ENCODE measurements around the gene PAPSS2. TPM values are rescaled to one million over a fixed set of nuclear protein-coding genes. Genes with fewer than 3 reads are reported as not detected.
"Not testable (repeated sequence)": the region's sequence is repeated elsewhere in the genome, so short reads cannot be mapped to it uniquely, and the experiment has no call there.

Gene PAPSS2
- total RNA-seq, 2 donors from 2014 or later = 15.7 to 20.2 TPM

- no peak for TF ChIP-seq CTCF (conservative IDR thresholded peaks at IDR 0.05)
- Histone ChIP-seq H3K9me3 (ENCODE audit: control insufficient read depth, low read length) (peaks cover 10% of the 10 kb centered on the region), H3K4me3 (ENCODE audit: low read length) (no peak overlapping the region), H3K4me1 (ENCODE audit: control insufficient read depth, insufficient read depth, low read length) (peaks cover 17% of the 10 kb centered on the region), H3K36me3 (ENCODE audit: control insufficient read depth, insufficient read depth, low read length) (no peaks in the 10 kb centered on the region), H3K27me3 (ENCODE audit: control insufficient read depth, insufficient read depth, low read length, poor library complexity, severe bottlenecking) (no peaks in the 10 kb centered on the region), H3K9ac (ENCODE audit: extremely low read depth, low read length, poor library complexity, severe bottlenecking) (no peak overlapping the region), H3K27ac (ENCODE audit: low read depth, low read length) (no peak overlapping the region)
- Mint-ChIP-seq H3K36me3 (ENCODE audit: low read depth) (no peaks in the 10 kb centered on the region), H3K4me3 (no peak overlapping the region), H3K27me3 (ENCODE audit: insufficient read depth) (no peaks in the 10 kb centered on the region), H3K4me1 (peaks cover 27% of the 10 kb centered on the region), H3K27ac (no peak overlapping the region), H3K9me3 (no peaks in the 10 kb centered on the region)
- DNase-seq = no peak
Observed at GRCh38 chr10:87642988-87643387, 16.7 kb upstream of the PAPSS2 start.

DNA sequence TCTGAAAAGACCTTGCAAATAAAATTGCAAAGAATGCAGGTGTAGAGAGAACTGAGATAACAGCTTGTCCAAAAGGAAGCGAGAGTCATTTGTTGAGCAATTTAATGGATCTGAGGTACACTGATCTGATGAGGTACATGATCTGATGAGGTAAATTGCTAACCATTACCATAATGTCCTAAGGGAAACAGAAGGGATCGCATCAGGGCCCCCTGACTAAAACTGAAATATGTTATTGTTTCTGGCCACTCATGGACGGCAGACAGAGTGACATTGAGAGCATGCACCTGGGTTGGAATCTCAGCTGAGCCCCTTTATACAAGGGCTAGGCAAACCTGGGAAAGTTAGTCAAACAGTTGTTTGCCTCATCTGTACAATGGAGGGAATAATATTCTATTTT, 15.8 kb upstream of the PAPSS2 start:
- Mint-ChIP-seq H3K36me3 (ENCODE audit: low read depth) (no peaks in the 10 kb centered on the region), H3K9me3 (no peaks in the 10 kb centered on the region), H3K27ac (no peak overlapping the region), H3K4me1 (peaks cover 20% of the 10 kb centered on the region), H3K4me3 (no peak overlapping the region), H3K27me3 (ENCODE audit: insufficient read depth) (no peaks in the 10 kb centered on the region)
- no peaks in the 10 kb centered on the region for H3K36me3 ChIP-seq (ENCODE audit: control insufficient read depth, insufficient read depth, low read length)
- H3K9ac ChIP-seq (ENCODE audit: extremely low read depth, low read length, poor library complexity, severe bottlenecking) = no peak overlapping the region
- H3K9me3 ChIP-seq (ENCODE audit: control insufficient read depth, low read length) = peaks cover 10% of the 10 kb centered on the region
- no peak for TF ChIP-seq CTCF (conservative IDR thresholded peaks at IDR 0.05)
- peaks cover 17% of the 10 kb centered on the region for H3K4me1 ChIP-seq (ENCODE audit: control insufficient read depth, insufficient read depth, low read length)
- H3K27me3 ChIP-seq (ENCODE audit: control insufficient read depth, insufficient read depth, low read length, poor library complexity, severe bottlenecking) = no peaks in the 10 kb centered on the region
- 93 to 94% methylated on average over 3 of the region's 3 CpGs for WGBS, 2 experiments (ENCODE audit: insufficient coverage in 1 of 2, insufficient read length in 1 of 2)
- no peak overlapping the region for H3K4me3 ChIP-seq (ENCODE audit: low read length)
- no peak for DNase-seq
- H3K27ac ChIP-seq (ENCODE audit: low read depth, low read length) = no peak overlapping the region

- peaks cover 15% of the 10 kb centered on the region for H3K4me1 ChIP-seq (ENCODE audit: control insufficient read depth, insufficient read depth, low read length)
- 92 to 100% methylated on average over 1 to 3 of the region's 3 CpGs for WGBS, 2 experiments (ENCODE audit: insufficient coverage in 1 of 2, insufficient read length in 1 of 2)
- H3K9me3 Mint-ChIP-seq; H3K27me3 ChIP-seq (ENCODE audit: control insufficient read depth, insufficient read depth, low read length, poor library complexity, severe bottlenecking); H3K27ac ChIP-seq (ENCODE audit: low read depth, low read length); H3K27me3 Mint-ChIP-seq (ENCODE audit: insufficient read depth); H3K9ac ChIP-seq (ENCODE audit: extremely low read depth, low read length, poor library complexity, severe bottlenecking); H3K36me3 ChIP-seq (ENCODE audit: control insufficient read depth, insufficient read depth, low read length); H3K36me3 Mint-ChIP-seq (ENCODE audit: low read depth); H3K27ac Mint-ChIP-seq; H3K9me3 ChIP-seq (ENCODE audit: control insufficient read depth, low read length); H3K4me3 ChIP-seq (ENCODE audit: low read length); H3K4me3 Mint-ChIP-seq; DNase-seq: not testable (repeated sequence)
- H3K4me1 Mint-ChIP-seq = peaks cover 14% of the 10 kb centered on the region
Observed at GRCh38 chr10:87644500-87644899, 15.2 kb upstream of the PAPSS2 start.

DNA sequence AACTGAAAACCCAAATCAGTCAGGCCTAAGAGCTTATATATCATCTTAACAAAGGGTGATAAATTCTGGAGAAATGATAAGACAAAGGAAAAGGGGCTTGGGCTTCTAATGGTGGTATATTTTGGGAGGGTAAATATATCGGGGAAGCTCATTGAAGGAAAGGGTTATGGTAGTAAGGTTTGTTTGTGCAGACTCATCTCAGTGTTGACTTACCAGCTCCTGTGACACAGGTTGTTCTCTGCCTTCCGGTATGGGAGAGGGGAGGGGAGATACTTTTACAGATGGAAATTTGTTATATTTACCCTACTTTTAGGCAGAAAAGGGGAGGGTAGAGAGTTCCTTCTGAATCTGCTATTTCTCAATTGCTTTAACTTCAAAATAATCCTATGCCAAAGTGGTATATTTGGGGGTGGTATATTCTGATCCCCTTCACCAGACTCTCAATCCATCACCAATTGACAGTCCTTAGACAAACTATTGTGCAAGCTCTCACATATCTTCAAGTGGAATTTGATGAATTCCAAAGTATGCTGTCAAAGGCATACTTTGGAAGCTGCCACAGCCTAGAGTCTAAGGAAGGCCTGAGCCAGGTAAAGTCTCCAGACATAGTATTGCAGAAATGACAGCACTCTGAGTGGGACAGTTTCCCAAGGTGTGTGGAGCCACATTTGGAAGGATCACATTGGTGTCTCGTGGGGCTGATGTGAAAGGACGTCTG, 13.3 kb upstream of the PAPSS2 start:
- no peaks in the 10 kb centered on the region for H3K27me3 Mint-ChIP-seq (ENCODE audit: insufficient read depth)
- no peaks in the 10 kb centered on the region for H3K36me3 Mint-ChIP-seq (ENCODE audit: low read depth)
- no peak overlapping the region for H3K9ac ChIP-seq (ENCODE audit: extremely low read depth, low read length, poor library complexity, severe bottlenecking)
- H3K27ac Mint-ChIP-seq = no peak overlapping the region
- H3K4me3 Mint-ChIP-seq = no peak overlapping the region
- no peak for TF ChIP-seq CTCF (conservative IDR thresholded peaks at IDR 0.05)
- H3K36me3 ChIP-seq (ENCODE audit: control insufficient read depth, insufficient read depth, low read length) = no peaks in the 10 kb centered on the region
- peaks cover 6% of the 10 kb centered on the region for H3K4me1 ChIP-seq (ENCODE audit: control insufficient read depth, insufficient read depth, low read length)
- H3K4me1 Mint-ChIP-seq = peaks cover 3% of the 10 kb centered on the region
- H3K4me3 ChIP-seq (ENCODE audit: low read length) = no peak overlapping the region
- no peak overlapping the region for H3K27ac ChIP-seq (ENCODE audit: low read depth, low read length)
- WGBS, 2 experiments (ENCODE audit: insufficient coverage in 1 of 2, insufficient read length in 1 of 2) = 95 to 100% methylated on average over 1 to 4 of the region's 4 CpGs
- peaks cover 10% of the 10 kb centered on the region for H3K9me3 ChIP-seq (ENCODE audit: control insufficient read depth, low read length)
- H3K27me3 ChIP-seq (ENCODE audit: control insufficient read depth, insufficient read depth, low read length, poor library complexity, severe bottlenecking) = no peaks in the 10 kb centered on the region
- no peaks in the 10 kb centered on the region for H3K9me3 Mint-ChIP-seq
- no peak for DNase-seq

Data from endodermal cell (in vitro differentiated cells).